ENCODE data around the gene C19orf67. TPM values are rescaled to one million over a fixed set of nuclear protein-coding genes. Genes with fewer than 3 reads are reported as not detected.
"Not testable (repeated sequence)": the region's sequence is repeated elsewhere in the genome, so short reads cannot be mapped to it uniquely, and the experiment has no call there.

The C19orf67 gene
- total and polyA plus RNA-seq, 2 of the 13 experiments (the other 11 are each of a cell fraction or from before 2014, with no cell fraction given), result 0.11 to 0.32 TPM

GRCh38 chr19:14051980-14052379, 33.6 kb downstream of the C19orf67 start:
- Histone ChIP-seq H3K36me3 (replicated peaks in 1 of 2; ENCODE audit: control insufficient read depth in 1 of 2, insufficient read depth in 2 of 2, low read length in 2 of 2) (no peaks in the 10 kb centered on the region), H3K27ac (ENCODE audit: extremely low read length, insufficient read depth, low read length) (no peak overlapping the region), H3K9me3 (ENCODE audit: low read length) (peaks cover 4% of the 10 kb centered on the region), H2AFZ (ENCODE audit: low read length) (no peak overlapping the region), H3K4me1 (ENCODE audit: insufficient read depth, low read length) (no peaks in the 10 kb centered on the region), H3K9ac (ENCODE audit: insufficient read depth, low read depth, low read length) (no peak overlapping the region), H4K20me1 (ENCODE audit: insufficient read depth, low read length) (no peaks in the 10 kb centered on the region), H3K79me2 (ENCODE audit: insufficient read depth, low read length) (no peaks in the 10 kb centered on the region), H3K27me3 (ENCODE audit: control insufficient read depth in 1 of 2, insufficient read depth in 2 of 2, low read length in 2 of 2) (no peaks in the 10 kb centered on the region), H3K4me2 (ENCODE audit: low read depth, low read length) (no peak overlapping the region), H3K4me3 (replicated peaks in 1 of 3; ENCODE audit: insufficient read depth in 1 of 3, low read depth in 2 of 3, low read length in 3 of 3) (no peak overlapping the region)
- ATAC-seq, result no peak
- in situ Hi-C loops (cut with HindIII; ENCODE audit: extremely low pct_ligation_motif_present, low pct_unique_long_range_greater_than_20kb), result loop anchor here (25.0 kb wide), 1 partner anchor 290 kb away; the partner anchor contains the start of genes C19orf53 and MRI1
- DNase-seq (ENCODE audit: low spot score), result no peak
- TF ChIP-seq CBX1 (IDR thresholded peaks at IDR 0.05; ENCODE audit: low read depth), result no peak
- no peak for TF ChIP-seq ZNF773 (CRISPR knock-in tag; IDR thresholded peaks at IDR 0.05; ENCODE audit: borderline replicate concordance)
- no peak for TF ChIP-seq ZNF564 (CRISPR knock-in tag; IDR thresholded peaks at IDR 0.05)
- TF ChIP-seq ZNF768 (CRISPR knock-in tag; IDR thresholded peaks at IDR 0.05), result peak; percentile 70; the same call in 1 of the 2 replicates
- no peak for TF ChIP-seq AKAP8 (CRISPR knock-in tag; IDR thresholded peaks at IDR 0.05)
- POLR2A ChIA-PET, result interaction anchor here (1.6 kb wide), 1 partner anchor 7 kb away, joined by 3 read pairs; no protein-coding TSS in a partner anchor
- no CpG with 5 or more reads among the region's 9 CpGs for WGBS (ENCODE audit: low lambda C conversion rate)
- CTCF ChIA-PET (ENCODE audit: low intra/inter-chr PET ratio, low total read pairs), result no interaction called here
- intact Hi-C loops (cut with micrococcal nuclease; ENCODE audit: unreplicated experiment), result no loop called here
- BruUV-seq (replicated peaks), result no TSS peak
- FAIRE-seq, result no peak

GRCh38 chr19:14050961-14051360, 34.6 kb downstream of the C19orf67 start:
- FAIRE-seq; DNase-seq (ENCODE audit: low spot score); H3K9me3 ChIP-seq (ENCODE audit: low read length); H3K4me3 ChIP-seq (replicated peaks in 1 of 3; ENCODE audit: insufficient read depth in 1 of 3, low read depth in 2 of 3, low read length in 3 of 3); H3K9ac ChIP-seq (ENCODE audit: insufficient read depth, low read depth, low read length); H4K20me1 ChIP-seq (ENCODE audit: insufficient read depth, low read length); CTCF ChIA-PET (ENCODE audit: low intra/inter-chr PET ratio, low total read pairs); H3K4me1 ChIP-seq (ENCODE audit: insufficient read depth, low read length); H3K4me2 ChIP-seq (ENCODE audit: low read depth, low read length); BruUV-seq (replicated peaks); ATAC-seq; H3K27me3 ChIP-seq (ENCODE audit: control insufficient read depth in 1 of 2, insufficient read depth in 2 of 2, low read length in 2 of 2); H3K27ac ChIP-seq (ENCODE audit: extremely low read length, insufficient read depth, low read length); H3K79me2 ChIP-seq (ENCODE audit: insufficient read depth, low read length); H3K36me3 ChIP-seq (replicated peaks in 1 of 2; ENCODE audit: control insufficient read depth in 1 of 2, insufficient read depth in 2 of 2, low read length in 2 of 2); intact Hi-C loops (cut with micrococcal nuclease; ENCODE audit: unreplicated experiment); H2AFZ ChIP-seq (ENCODE audit: low read length): not testable (repeated sequence)
- POLR2A ChIA-PET, result interaction anchor here (1.6 kb wide), 1 partner anchor 8 kb away, joined by 3 read pairs; no protein-coding TSS in a partner anchor
- in situ Hi-C loops (cut with HindIII; ENCODE audit: extremely low pct_ligation_motif_present, low pct_unique_long_range_greater_than_20kb), result loop anchor here (25.0 kb wide), 1 partner anchor 289 kb away; the partner anchor contains the start of genes C19orf53 and MRI1
- WGBS (ENCODE audit: low lambda C conversion rate), result 96% methylated on average over 10 of the region's 11 CpGs
- TF ChIP-seq ZNF121 (CRISPR knock-in tag; IDR thresholded peaks at IDR 0.05), result 0 out of 2 replicates have a peak, but pooled peaks have one; percentile 21
